HepG2 (cell line): ENCODE data around the gene SLC34A3. TPM values are rescaled to one million over a fixed set of nuclear protein-coding genes. Genes with fewer than 3 reads are reported as not detected.

Source experiments
- AKAP8 ChIP-seq: sonication (generic); formaldehyde crosslinking; IDR thresholded peaks from 2 replicates; pipeline ENCODE4 v1.5.1; 2020; ENCODE audit warnings: mild to moderate bottlenecking, missing genetic modification reagents
- ATF2 ChIP-seq: sonication (generic); formaldehyde crosslinking; IDR thresholded peaks from 2 replicates; pipeline ENCODE4 v1.4.0; 2020; ENCODE audit warnings: missing genetic modification reagents
- CHD2 ChIP-seq: IDR thresholded peaks from 2 replicates; pipeline ENCODE4 v1.6.1; 2011; ENCODE audit warnings: low read depth, low read length, improper control_type of control experiment
- GMEB2 ChIP-seq: IDR thresholded peaks from 2 replicates; pipeline ENCODE4 v1.6.1; 2016; ENCODE audit warnings: missing biosample characterization, missing genetic modification reagents, low read depth
- LBX2 ChIP-seq: sonication (generic); formaldehyde crosslinking; IDR thresholded peaks from 2 replicates; pipeline ENCODE4 v1.5.0; 2020; ENCODE audit warnings: missing genetic modification reagents, mild to moderate bottlenecking, borderline replicate concordance
- PCBP1 ChIP-seq: fragments of 200-400 bp; formaldehyde crosslinking; IDR thresholded peaks from 2 replicates; pipeline ENCODE4 v1.6.1; 2017; ENCODE audit warnings: mild to moderate bottlenecking, low read depth, low read length, borderline replicate concordance
- RARG ChIP-seq: sonication (generic); formaldehyde crosslinking; IDR thresholded peaks from 2 replicates; pipeline ENCODE4 v1.4.0; 2020; ENCODE audit warnings: low read depth, mild to moderate bottlenecking, missing genetic modification reagents
- RFXAP ChIP-seq: sonication (generic); formaldehyde crosslinking; IDR thresholded peaks from 2 replicates; pipeline ENCODE4 v1.4.0; 2020; ENCODE audit warnings: missing genetic modification reagents, borderline replicate concordance
- U2AF1 ChIP-seq: fragments of 200-400 bp; formaldehyde crosslinking; optimal IDR thresholded peaks from 2 replicates; pipeline ENCODE3; 2017; ENCODE audit warnings: mild to moderate bottlenecking, low read depth, low read length
- YEATS2 ChIP-seq: sonication (generic); formaldehyde crosslinking; IDR thresholded peaks from 2 replicates; pipeline ENCODE4 v1.4.0; 2020; ENCODE audit warnings: missing genetic modification reagents, borderline replicate concordance
- ZEB1 ChIP-seq: IDR thresholded peaks from 2 replicates; pipeline ENCODE4 v1.6.1; 2012; ENCODE audit warnings: mild to moderate bottlenecking, low read depth, inconsistent platforms; ENCODE audit not compliant: insufficient replicate concordance
- ZMYM4 ChIP-seq: sonication (generic); formaldehyde crosslinking; IDR thresholded peaks from 2 replicates; pipeline ENCODE4 v1.8.1; 2023; ENCODE audit warnings: mild to moderate bottlenecking, missing genetic modification reagents
- ZNF264 ChIP-seq: sonication (generic); formaldehyde crosslinking; IDR thresholded peaks from 2 replicates; pipeline ENCODE4 v1.4.0; 2020; ENCODE audit warnings: missing genetic modification reagents
- ZNF331 ChIP-seq: sonication (generic); formaldehyde crosslinking; IDR thresholded peaks from 2 replicates; pipeline ENCODE4 v1.4.0; 2020; ENCODE audit warnings: missing genetic modification reagents
- ZNF512 ChIP-seq: sonication (generic); formaldehyde crosslinking; IDR thresholded peaks from 2 replicates; pipeline ENCODE4 v1.4.0; 2020; ENCODE audit warnings: mild to moderate bottlenecking, missing genetic modification reagents
- ZNF564 ChIP-seq: sonication (generic); formaldehyde crosslinking; IDR thresholded peaks from 2 replicates; pipeline ENCODE4 v1.8.1; 2023; ENCODE audit warnings: mild to moderate bottlenecking, missing genetic modification reagents
- ZNF574 ChIP-seq: sonication (generic); formaldehyde crosslinking; IDR thresholded peaks from 2 replicates; pipeline ENCODE4 v1.4.0; 2020; ENCODE audit warnings: missing genetic modification reagents
- ZNF644 ChIP-seq: IDR thresholded peaks from 2 replicates; pipeline ENCODE4 v1.6.1; 2016; ENCODE audit warnings: low read depth
- ZNF7 ChIP-seq: IDR thresholded peaks from 2 replicates; pipeline ENCODE4 v1.6.1; 2016; ENCODE audit warnings: missing biosample characterization, missing genetic modification reagents
- ZNF790 ChIP-seq: sonication (generic); formaldehyde crosslinking; IDR thresholded peaks from 2 replicates; pipeline ENCODE4 v1.8.0; 2022; ENCODE audit warnings: missing genetic modification reagents, mild to moderate bottlenecking, borderline replicate concordance
- ZNF883 ChIP-seq: sonication (generic); formaldehyde crosslinking; IDR thresholded peaks from 2 replicates; pipeline ENCODE4 v1.5.1; 2020; ENCODE audit warnings: mild to moderate bottlenecking, missing genetic modification reagents; ENCODE audit errors: not compliant biosample characterization
- ZSCAN25 ChIP-seq: sonication (generic); formaldehyde crosslinking; IDR thresholded peaks from 2 replicates; pipeline ENCODE4 v1.8.0; 2022; ENCODE audit warnings: mild to moderate bottlenecking, missing genetic modification reagents
- polyA plus RNA-seq, 8 experiments: library from polyadenylated mRNA; depleted of rRNA in 3 of 8; stranded (reverse) in 7 of 8; unstranded in 1 of 8; fragments of >200 nt; fragmentation: Illumina TruSeq in 4 of 8; extraction: Trizol in 4 of 8; gene quantifications; 2 replicates each; pipeline versions ENCODE4 v1.2.1 to v1.2.3, GENCODE V29; 2011 to 2016; ENCODE audit warnings: low read depth in 4 of 8, missing spikeins in 1 of 8, mixed read lengths in 1 of 8; ENCODE audit not compliant: insufficient read depth in 1 of 8
- total RNA-seq, 5 experiments: library from RNA; depleted of rRNA; stranded (reverse); fragments of >200 nt; fragmentation: Illumina TruSeq; extraction: Trizol; gene quantifications; 2 replicates each; pipeline ENCODE4 v1.2.3, GENCODE V29; 2016; ENCODE audit warnings: low read depth in 1 of 5

Gene SLC34A3
- total and polyA plus RNA-seq, 2 of the 13 experiments (the other 11 are each of a cell fraction or from before 2014, with no cell fraction given): 0.07 to 1.0 TPM

GRCh38 chr9:137222190-137223077, 8.3 kb upstream of the SLC34A3 start, which contains the start of gene RNF208 (continued):
- TF ChIP-seq ZNF574: 0 out of 2 replicates have a peak, but pooled peaks have one; percentile 3
- TF ChIP-seq PCBP1: no peak
- no peak for TF ChIP-seq GMEB2 (CRISPR knock-in tag)
- no peak for TF ChIP-seq LBX2 (CRISPR knock-in tag)
- TF ChIP-seq CHD2: no peak
- TF ChIP-seq ZNF790: no peak; the same call in 1 of the 2 replicates
- TF ChIP-seq ZNF512 (CRISPR knock-in tag): no peak
- TF ChIP-seq ATF2 (CRISPR knock-in tag): no peak
- TF ChIP-seq AKAP8 (CRISPR knock-in tag): no peak
- peak; percentile 86; the same call in 1 of the 2 replicates for TF ChIP-seq ZNF564 (CRISPR knock-in tag)
- TF ChIP-seq ZNF644 (CRISPR knock-in tag): no peak
- no peak for TF ChIP-seq ZNF7
- TF ChIP-seq ZNF264: no peak
- no peak for TF ChIP-seq U2AF1
- TF ChIP-seq ZEB1: no peak
- no peak for TF ChIP-seq YEATS2 (CRISPR knock-in tag)
- TF ChIP-seq ZMYM4 (CRISPR knock-in tag): peak; percentile 56; the same call in 1 of the 2 replicates
- TF ChIP-seq ZNF883 (CRISPR knock-in tag): no peak
- TF ChIP-seq RFXAP (CRISPR knock-in tag): no peak
- no peak for TF ChIP-seq ZNF331 (CRISPR knock-in tag)
- no peak for TF ChIP-seq RARG (CRISPR knock-in tag)
- TF ChIP-seq ZSCAN25 (CRISPR knock-in tag): no peak
